Left kidney (tissue), 2 donors: ENCODE results near the gene HEMK1. TPM values are rescaled to one million over a fixed set of nuclear protein-coding genes. Genes with fewer than 3 reads are reported as not detected.

Experiments used
- DNase-seq: peaks from one replicate; pipeline ENCODE4 v3.0.0-alpha.2; 2013
- polyA plus RNA-seq: library from polyadenylated mRNA; unstranded; fragments of 120-200 nt; gene quantifications from one replicate; pipeline ENCODE4 v1.2.1, GENCODE V29; 2013; ENCODE audit not compliant: insufficient read length

Gene HEMK1
- polyA plus RNA-seq, 1 donor, result 22.8 TPM

GRCh38 chr3:50542177-50543034 lies 26.9 kb upstream of the HEMK1 start:
- DNase-seq, result peak; percentile 76

GRCh38 chr3:50545781-50546180 lies 23.5 kb upstream of the HEMK1 start:
- DNase-seq, result no peak

GRCh38 chr3:50549226-50549625 lies 20.1 kb upstream of the HEMK1 start:
- DNase-seq, result no peak

DNA sequence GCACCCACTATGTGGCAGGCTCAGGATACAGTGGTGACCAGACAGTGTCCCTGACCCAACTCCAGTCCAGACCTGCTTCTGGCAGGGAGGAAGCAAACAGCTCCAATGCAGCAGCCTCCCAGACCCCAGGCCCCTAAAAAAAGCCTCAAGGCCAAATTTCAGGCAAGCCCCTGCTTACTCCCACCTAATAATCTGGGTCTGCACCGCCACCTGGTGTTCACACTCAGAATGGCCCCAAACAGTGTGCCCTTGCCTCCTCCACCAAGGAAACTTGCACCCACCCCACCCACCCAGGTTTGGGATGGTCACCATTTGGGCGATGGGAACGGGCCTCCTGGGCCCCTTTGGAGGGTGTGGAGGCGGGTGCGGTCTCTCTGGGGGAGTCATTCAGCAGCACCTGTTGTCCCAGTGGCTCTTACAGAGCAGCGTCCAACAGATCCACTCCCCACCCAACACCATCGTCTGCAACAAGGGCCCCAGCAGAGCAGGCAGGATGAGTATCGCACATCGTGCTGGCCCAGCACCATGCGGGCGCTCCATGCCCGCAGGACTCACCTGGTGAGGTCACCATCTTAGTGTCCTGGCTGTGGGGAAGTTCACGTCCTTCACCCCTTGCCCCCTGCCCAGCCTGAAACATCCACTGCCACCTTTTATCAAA lies 19.1 kb upstream of the HEMK1 start:
- peak; percentile 57 for DNase-seq

DNA sequence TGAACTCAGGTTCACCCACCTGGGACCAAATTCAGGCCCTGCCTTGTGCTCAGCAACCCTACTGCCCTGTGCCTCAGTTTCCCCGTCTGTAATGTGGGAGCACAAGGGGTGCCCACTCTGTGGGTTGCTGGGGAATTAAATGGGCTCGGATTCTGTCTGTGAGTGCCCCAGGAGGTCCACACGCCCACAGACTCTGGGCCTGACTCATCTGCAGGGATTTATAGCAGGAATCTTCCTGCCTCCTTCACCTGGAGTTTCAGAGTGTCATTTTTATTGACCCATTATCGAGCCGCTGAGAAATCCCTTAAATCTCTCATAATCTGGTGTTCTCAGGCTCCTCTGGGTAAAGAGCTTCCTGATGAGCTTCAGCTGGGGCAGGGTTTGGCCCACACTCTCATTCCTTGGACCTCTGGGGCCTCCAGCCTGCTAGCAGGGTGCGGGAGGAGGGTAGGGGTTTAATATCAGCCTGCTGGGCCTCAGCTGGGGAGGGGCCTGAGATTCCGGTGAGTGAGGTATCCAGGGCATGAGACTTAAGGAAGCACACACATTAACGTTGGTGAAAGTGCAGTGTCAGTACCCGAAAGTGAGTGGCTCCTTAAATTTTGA lies 18.2 kb upstream of the HEMK1 start:
- DNase-seq, result no peak

GRCh38 chr3:50551681-50552435 lies 17.5 kb upstream of the HEMK1 start:
- DNase-seq, result no peak

GRCh38 chr3:50552598-50552997 lies 16.7 kb upstream of the HEMK1 start:
- no peak for DNase-seq

DNA sequence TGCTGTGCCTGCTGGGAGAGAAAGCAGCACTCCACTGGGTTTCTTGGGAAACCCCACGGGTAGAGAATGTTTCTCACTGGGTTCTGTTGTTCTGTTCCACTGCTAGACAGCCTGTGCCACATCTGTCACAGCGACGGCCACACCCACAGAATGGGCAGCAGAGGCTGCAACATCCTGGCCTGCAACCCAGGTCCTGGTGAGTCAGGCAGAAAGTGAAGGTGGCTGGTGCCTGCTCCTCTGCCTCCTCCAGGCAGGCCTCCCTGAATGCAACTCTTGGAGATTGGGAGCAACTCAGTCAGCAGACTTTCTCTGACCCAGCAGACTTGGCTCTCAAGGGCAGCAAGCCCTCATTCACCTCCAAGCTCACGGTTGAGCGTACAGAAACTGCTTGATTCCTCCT lies 14.8 kb upstream of the HEMK1 start:
- no peak for DNase-seq

DNA sequence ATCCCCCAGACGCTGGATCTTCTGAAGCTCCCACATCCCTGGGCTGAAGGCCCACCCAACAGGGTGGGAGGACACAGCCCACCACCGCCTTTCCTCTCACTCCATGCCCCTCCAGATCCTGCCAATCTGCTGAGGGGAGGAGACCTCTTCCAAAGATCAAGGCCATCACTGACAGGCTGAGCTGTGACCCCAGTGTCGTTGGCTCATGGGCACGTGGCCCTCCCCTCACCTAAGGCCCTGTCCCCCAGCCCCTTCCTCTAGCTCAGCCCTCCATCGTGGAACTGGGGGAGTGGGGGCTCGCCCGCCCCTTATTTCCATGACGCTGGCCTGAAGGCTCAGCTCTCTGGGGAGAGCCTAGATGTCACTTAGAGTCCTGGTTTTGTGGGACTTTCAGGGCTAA lies 12.2 kb upstream of the HEMK1 start:
- no peak for DNase-seq

GRCh38 chr3:50557915-50558314 lies 11.4 kb upstream of the HEMK1 start:
- DNase-seq, result no peak

DNA sequence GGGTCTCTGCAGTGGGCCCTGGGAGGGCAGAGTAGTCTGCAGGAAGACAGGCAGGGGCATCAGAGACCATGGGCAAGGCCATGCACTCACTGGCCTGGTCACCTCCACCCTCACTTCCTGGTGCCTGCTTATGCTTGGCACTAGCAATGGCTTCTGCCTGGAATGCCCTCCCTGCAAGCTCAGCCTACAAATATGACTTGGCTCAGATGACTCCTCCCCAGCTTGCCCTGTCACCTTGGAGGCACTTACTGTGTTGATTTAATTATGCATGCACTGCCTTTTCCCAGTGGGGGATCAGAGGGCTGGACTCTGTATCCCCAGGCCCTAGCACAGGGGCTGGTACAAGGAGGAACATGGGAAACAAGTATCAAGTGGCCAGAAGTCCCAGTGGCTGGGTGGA lies 9.6 kb upstream of the HEMK1 start:
- DNase-seq, result no peak

DNA sequence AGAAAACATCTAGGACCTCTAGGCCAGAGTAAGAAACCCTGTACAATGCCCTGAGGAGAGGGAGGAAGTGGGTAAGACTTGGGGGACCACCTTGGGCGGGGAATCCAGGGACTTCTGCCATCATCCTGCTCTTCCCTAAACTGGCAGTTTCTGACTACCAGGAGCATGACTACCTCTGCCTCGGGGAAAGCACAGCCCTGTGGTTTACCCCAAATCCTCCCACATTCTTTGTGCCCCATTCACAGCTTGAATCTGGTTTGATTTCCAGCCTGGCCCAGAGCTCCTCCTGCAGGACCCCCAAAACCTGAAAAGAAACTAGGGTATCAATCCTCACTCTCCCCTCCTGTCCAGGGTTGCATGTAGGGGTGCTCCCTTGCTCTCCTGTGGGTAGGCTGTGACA lies 6.5 kb upstream of the HEMK1 start:
- no peak for DNase-seq

- DNase-seq, result no peak
Observed at GRCh38 chr3:50563867-50564266, 5.5 kb upstream of the HEMK1 start.

- no peak for DNase-seq
Observed at GRCh38 chr3:50564321-50564720, 5.0 kb upstream of the HEMK1 start.

- DNase-seq, result no peak
Observed at GRCh38 chr3:50567011-50567385, 2.3 kb upstream of the HEMK1 start.

DNA sequence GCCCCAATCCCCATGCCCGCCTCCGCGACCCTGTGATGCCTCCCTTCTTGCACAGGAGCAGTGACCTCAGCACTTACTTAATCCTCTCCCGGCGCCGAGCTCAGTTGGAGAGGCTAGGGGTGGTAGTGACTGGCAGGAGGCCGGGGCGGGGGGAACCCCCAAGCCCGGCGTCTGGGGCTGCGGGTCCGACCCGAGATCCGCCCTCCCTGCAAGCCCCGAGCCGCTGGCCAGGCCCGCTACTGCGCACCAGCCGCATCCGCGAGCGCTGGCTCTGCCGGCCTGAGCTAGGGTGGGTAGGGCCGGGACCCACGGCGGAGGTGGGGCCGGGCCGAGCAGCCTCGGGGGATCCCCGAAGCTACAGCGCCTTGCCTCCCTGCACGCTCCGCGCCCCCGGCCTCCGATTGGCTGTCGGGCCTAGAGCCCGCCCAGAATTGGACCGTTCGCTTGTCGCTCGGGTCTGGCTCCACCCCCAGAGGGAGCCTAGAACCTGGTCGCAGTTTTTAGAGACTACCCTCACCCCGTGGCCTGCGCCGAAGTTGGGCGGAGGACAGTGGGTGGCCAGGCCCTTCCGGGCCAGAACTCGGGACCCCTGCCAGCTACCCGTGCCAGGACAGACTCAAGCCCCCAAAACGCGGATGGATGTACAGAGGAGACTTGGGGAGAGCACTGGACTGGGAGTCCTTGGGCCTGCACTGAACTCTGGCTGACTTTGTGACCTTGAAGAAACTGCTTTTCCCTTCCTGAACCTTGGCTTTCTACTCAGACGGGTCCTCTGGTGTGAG lies 1.7 kb upstream of the HEMK1 start, which contains the start of gene C3orf18:
C3orf18 (minus strand) TSS at position 362 of the 782 bp plus-strand sequence. CDS start 2,048 bp downstream, outside the sequence.
- peak; percentile 85 for DNase-seq

GRCh38 chr3:50570508-50571279 lies 1.4 kb downstream of the HEMK1 start:
- no peak for DNase-seq

DNA sequence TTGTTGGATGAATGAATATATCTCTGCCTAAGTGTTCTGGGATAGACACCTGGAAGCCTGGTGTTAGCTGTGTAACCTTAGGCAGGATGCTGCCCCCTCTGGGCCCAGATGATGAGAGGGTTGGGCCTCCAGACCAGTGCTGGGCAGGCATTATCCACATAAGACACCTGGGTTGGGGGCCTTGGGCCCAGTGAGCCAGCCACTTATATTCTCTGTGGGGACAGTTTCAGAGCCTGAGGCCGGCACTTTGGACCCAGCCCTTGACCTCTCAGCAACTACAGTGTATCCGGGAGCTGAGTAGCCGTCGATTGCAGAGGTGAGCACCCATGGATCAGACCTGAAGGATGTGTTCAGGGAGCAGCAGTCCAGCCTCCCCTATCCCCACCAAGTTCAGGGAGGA lies 2.2 kb downstream of the HEMK1 start:
- no peak for DNase-seq

DNA sequence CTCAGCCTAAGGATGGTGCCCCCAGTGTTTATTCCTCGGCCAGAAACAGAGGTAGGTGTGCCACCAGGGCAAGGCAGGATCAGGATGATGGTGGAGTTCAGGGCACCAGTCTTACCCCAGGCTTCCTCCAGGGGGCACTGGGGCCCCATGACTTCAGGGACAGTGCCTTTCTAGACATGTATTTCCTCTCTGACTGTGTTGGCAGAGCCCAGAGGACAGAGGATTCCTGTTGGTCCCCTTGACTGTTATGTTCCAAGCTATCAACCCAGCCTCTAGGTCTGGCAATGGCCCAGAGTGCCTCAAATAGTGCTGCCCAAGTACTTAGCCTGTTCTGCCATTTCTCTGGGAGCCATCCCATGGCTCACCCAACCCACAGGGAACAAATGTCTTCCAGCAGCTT lies 2.8 kb downstream of the HEMK1 start:
- DNase-seq, result peak; percentile 70

DNA sequence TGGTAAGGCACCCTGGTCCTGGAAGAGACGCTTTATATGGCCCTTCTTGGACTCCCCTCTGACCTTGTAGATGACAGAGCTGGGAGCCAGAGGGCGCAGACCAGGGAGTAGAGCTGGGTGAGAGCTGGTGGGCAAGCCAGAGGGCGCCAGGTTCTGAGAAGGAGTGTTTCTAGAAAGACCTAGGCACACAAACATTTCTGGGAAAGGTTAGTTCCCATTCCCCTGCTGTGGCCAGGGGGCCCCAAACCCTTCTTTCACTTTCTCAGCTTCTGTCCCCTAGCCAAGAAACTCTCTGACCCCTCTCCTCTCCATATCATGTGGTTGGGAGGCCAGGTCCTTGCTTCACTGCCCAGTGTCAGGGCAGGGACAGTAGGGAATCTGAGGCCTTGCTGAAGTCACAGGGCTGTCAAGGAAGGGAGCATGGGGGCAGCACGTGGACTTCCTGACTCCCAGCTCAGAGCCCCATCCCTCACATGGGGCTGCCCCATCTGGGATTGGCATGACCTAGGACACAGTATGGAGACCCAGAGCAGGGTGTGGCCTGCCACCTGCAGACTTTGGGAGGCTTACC lies 3.6 kb downstream of the HEMK1 start:
- DNase-seq, result no peak
